AG04450 (cell line): ENCODE measurements around the gene RABGAP1L. TPM values are rescaled to one million over a fixed set of nuclear protein-coding genes. Genes with fewer than 3 reads are reported as not detected.
A peak's percentile ranks its signal among the peaks of the same experiment; 100 is the strongest.
"Not testable (repeated sequence)": the region's sequence is repeated elsewhere in the genome, so short reads cannot be mapped to it uniquely, and the experiment has no call there.

Source experiments
- CTCF ChIA-PET: fragments of 300-600, 350-600 bp; formaldehyde crosslinking; extraction: SDS; loops from one replicate; lab custom pipeline; 2022; ENCODE audit warnings: antibody characterized with exemption, inconsistent platforms; lab: Charles Lee
- POLR2A ChIA-PET: fragments of 350-600 bp; formaldehyde crosslinking; extraction: SDS; loops from one replicate; lab custom pipeline; 2021; ENCODE audit warnings: antibody characterized with exemption, inconsistent platforms; lab: Yijun Ruan, JAX
- DNase-seq: peaks from one replicate; pipeline ENCODE4 v3.0.0-alpha.2; 2011; ENCODE audit warnings: low read depth, low spot score
- H3K27ac ChIP-seq: one replicate; pipeline ENCODE4 v1.5.1; 2012; ENCODE audit warnings: low read depth, low read length, control low read depth
- H3K27me3 ChIP-seq: one replicate; pipeline ENCODE4 v1.6.0; 2012; ENCODE audit warnings: low read length; ENCODE audit not compliant: control insufficient read depth, insufficient read depth
- H3K4me3 ChIP-seq: 2 replicates; pipeline ENCODE4 v1.5.1; 2011; ENCODE audit warnings: mild to moderate bottlenecking, low read depth, low read length, control low read depth
- H3K9me3 ChIP-seq: 2 replicates; pipeline ENCODE4 v1.5.1; 2012; ENCODE audit warnings: low read length; ENCODE audit not compliant: control insufficient read depth, insufficient read depth
- CTCF ChIP-seq: IDR thresholded peaks from 2 replicates; pipeline ENCODE4 v1.5.1; 2011; ENCODE audit warnings: low read depth, low read length, control low read depth, inconsistent platforms
- polyA plus RNA-seq: library from polyadenylated mRNA; depleted of rRNA; stranded (reverse); fragments of >200 nt; gene quantifications from 2 replicates; pipeline ENCODE4 v1.2.3, GENCODE V29; 2011

The RABGAP1L gene
- polyA plus RNA-seq, 1 experiment: 21.2 TPM

- TF ChIP-seq CTCF: no peak
- Histone ChIP-seq H3K9me3 (no peaks in the 10 kb centered on the region; the same call in 1 of the 2 replicates), H3K27ac (no peak overlapping the region), H3K4me3 (no peak overlapping the region), H3K27me3 (no peaks in the 10 kb centered on the region)
- DNase-seq: no peak
- ChIA-PET CTCF (interaction anchor here (0.7 to 1.9 kb wide), 2 partner anchors 18 to 605 kb away, joined by 3 to 7 read pairs; no protein-coding TSS in a partner anchor), POLR2A (no interaction called here)
Observed at GRCh38 chr1:174244017-174244416, 84.7 kb downstream of the RABGAP1L start.

- no peak overlapping the region for H3K4me3 ChIP-seq
- no peak for DNase-seq
- POLR2A ChIA-PET: no interaction called here
- CTCF ChIA-PET: interaction anchor here (1.0 to 3.7 kb wide), 2 partner anchors 15 to 29 kb away, joined by 4 to 22 read pairs; no protein-coding TSS in a partner anchor
- TF ChIP-seq CTCF: no peak
- no peaks in the 10 kb centered on the region for H3K9me3 ChIP-seq
- no peaks in the 10 kb centered on the region for H3K27me3 ChIP-seq
- H3K27ac ChIP-seq: no peak overlapping the region
Observed at GRCh38 chr1:174247472-174247871, 88.2 kb downstream of the RABGAP1L start.

- no peak overlapping the region for H3K27ac ChIP-seq
- H3K27me3 ChIP-seq: no peaks in the 10 kb centered on the region
- ChIA-PET CTCF (interaction anchor here (1.0 to 3.7 kb wide), 2 partner anchors 14 to 30 kb away, joined by 4 to 22 read pairs; no protein-coding TSS in a partner anchor), POLR2A (no interaction called here)
- no peak overlapping the region for H3K4me3 ChIP-seq
- no peaks in the 10 kb centered on the region for H3K9me3 ChIP-seq
- TF ChIP-seq CTCF: no peak
- DNase-seq: no peak
Observed at GRCh38 chr1:174248041-174248440, 88.7 kb downstream of the RABGAP1L start.

GRCh38 chr1:174256386-174256785 is 97.1 kb downstream of the RABGAP1L start:
- not testable (repeated sequence) for H3K27ac ChIP-seq, H3K27me3 ChIP-seq, DNase-seq, H3K4me3 ChIP-seq, H3K9me3 ChIP-seq
- ChIA-PET POLR2A (interaction anchor here (0.6 kb wide), 1 partner anchor 9 kb away, joined by 10 read pairs; no protein-coding TSS in a partner anchor), CTCF (interaction anchor here (0.6 to 1.2 kb wide), 2 partner anchors 470 to 488 kb away, joined by 4 read pairs; no protein-coding TSS in a partner anchor)

- DNase-seq: peak; percentile 13
- Histone ChIP-seq H3K4me3 (no peak overlapping the region), H3K9me3 (no peaks in the 10 kb centered on the region), H3K27ac (no peak overlapping the region), H3K27me3 (no peaks in the 10 kb centered on the region)
- ChIA-PET POLR2A (no interaction called here), CTCF (interaction anchor here (0.6 to 3.2 kb wide), 12 partner anchors 9 to 508 kb away, joined by 3 to 36 read pairs (median 4); no protein-coding TSS in a partner anchor)
- TF ChIP-seq CTCF: peak; percentile 57
Observed at GRCh38 chr1:174258148-174258550, 98.8 kb downstream of the RABGAP1L start.
